Endothelial cell of umbilical vein (primary cell): ENCODE data around the gene BCAR3. TPM values are rescaled to one million over a fixed set of nuclear protein-coding genes. Genes with fewer than 3 reads are reported as not detected.
A peak's percentile ranks its signal among the peaks of the same experiment; 100 is the strongest.

ENCODE experiments used
- BruUV-seq: library from RNA; stranded (reverse); fragments of 400-500 nt; replicated peaks from 2 replicates; lab custom pipeline; 2021; lab: Mats Ljungman, UMichigan
- CTCF ChIA-PET: fragments of 300-600, 350-600 bp; sonication (Branson Sonifier 250); formaldehyde crosslinking; loops from one replicate; lab custom pipeline; 2021; ENCODE audit warnings: antibody characterized with exemption, inconsistent platforms; lab: Charles Lee
- POLR2A ChIA-PET: fragments of 300-600, 350-600 bp; sonication (Branson Sonifier 250); formaldehyde crosslinking; loops from one replicate; lab custom pipeline; 2021; ENCODE audit warnings: antibody characterized with exemption, inconsistent platforms; lab: Charles Lee
- DNase-seq: peaks from one replicate; pipeline ENCODE4 v3.0.0-alpha.2; 2011; ENCODE audit warnings: low read depth, low spot score
- FAIRE-seq: peaks from 2 replicates; lab custom pipeline; 2011; peaks lifted over from hg19 to GRCh38; lab: Jason Lieb, UNC
- H2AFZ ChIP-seq: 2 replicates; pipeline ENCODE4 v1.6.0; 2012; ENCODE audit warnings: low read depth, low read length, control low read depth, inconsistent platforms
- H3K27ac ChIP-seq: 2 replicates; pipeline ENCODE4 v1.5.1; 2011; ENCODE audit warnings: low read depth, mild to moderate bottlenecking, control low read depth, low read length, moderate library complexity; ENCODE audit not compliant: insufficient read depth
- H3K27me3 ChIP-seq, 2 experiments: 2 replicates each; pipeline versions ENCODE4 v1.6.0 to v1.6.1; 2011; ENCODE audit warnings: low read length in 2 of 2, mixed read lengths in 1 of 2; ENCODE audit not compliant: control insufficient read depth in 2 of 2, insufficient read depth in 2 of 2
- H3K36me3 ChIP-seq, 2 experiments: 2 replicates in 1 of 2; 3 replicates in 1 of 2; pipeline ENCODE4 v1.5.1; 2011; ENCODE audit warnings: low read length in 2 of 2, mild to moderate bottlenecking in 1 of 2, moderate library complexity in 1 of 2; ENCODE audit not compliant: control insufficient read depth in 2 of 2, insufficient read depth in 2 of 2; ENCODE audit errors: extremely low read depth in 1 of 2
- H3K4me1 ChIP-seq: 3 replicates; pipeline ENCODE4 v1.5.1; 2011; ENCODE audit warnings: mild to moderate bottlenecking, low read length; ENCODE audit not compliant: control insufficient read depth, insufficient read depth; ENCODE audit errors: extremely low read depth
- H3K4me2 ChIP-seq: 2 replicates; pipeline ENCODE4 v1.6.1; 2011; ENCODE audit warnings: low read length, control low read depth, mixed read lengths; ENCODE audit not compliant: insufficient read depth
- H3K4me3 ChIP-seq, 3 experiments: fragments of 200-600 bp in 1 of 3; sonication (generic), shearing (Covaris generic) in 1 of 3; replicated peaks in 1 of 3; 2 replicates each; pipeline ENCODE4 v1.5.1; 2011 to 2016; ENCODE audit warnings: control low read depth in 3 of 3, low read length in 3 of 3, mild to moderate bottlenecking in 2 of 3, inconsistent platforms in 1 of 3, low read depth in 1 of 3, moderate library complexity in 1 of 3; ENCODE audit not compliant: insufficient read depth in 1 of 3
- H3K79me2 ChIP-seq: 2 replicates; pipeline ENCODE4 v1.6.0; 2012; ENCODE audit warnings: low read length, inconsistent platforms; ENCODE audit not compliant: control insufficient read depth, insufficient read depth
- H3K9ac ChIP-seq: replicated peaks from 2 replicates; pipeline ENCODE3; 2011; ENCODE audit warnings: low read length, control low read depth; ENCODE audit not compliant: insufficient read depth; ENCODE audit errors: extremely low read depth
- H3K9me1 ChIP-seq: replicated peaks from 3 replicates; pipeline ENCODE4 v1.6.0; 2011; ENCODE audit warnings: mild to moderate bottlenecking, low read length; ENCODE audit not compliant: control insufficient read depth, insufficient read depth; ENCODE audit errors: extremely low read depth
- H3K9me3 ChIP-seq: replicated peaks from 2 replicates; pipeline ENCODE4 v1.5.1; 2012; ENCODE audit warnings: low read length, inconsistent platforms; ENCODE audit not compliant: control insufficient read depth, insufficient read depth
- H4K20me1 ChIP-seq: replicated peaks from 2 replicates; pipeline ENCODE3; 2011; ENCODE audit warnings: mild to moderate bottlenecking, low read length; ENCODE audit not compliant: control insufficient read depth, insufficient read depth; ENCODE audit errors: extremely low read depth
- CTCF ChIP-seq, 2 donors: IDR thresholded peaks; 1 replicate in 1 of 2; 2 replicates in 1 of 2; pipeline ENCODE4 v1.5.1; 2011; ENCODE audit warnings: low read length in 2 of 2, mild to moderate bottlenecking in 2 of 2, moderate library complexity in 2 of 2, control low read depth in 1 of 2, inconsistent platforms in 1 of 2, low read depth in 1 of 2; ENCODE audit not compliant: insufficient read depth in 1 of 2; ENCODE audit errors: extremely low read depth in 1 of 2
- EZH2 ChIP-seq: IDR thresholded peaks from 2 replicates; pipeline ENCODE4 v1.6.1; 2012; ENCODE audit warnings: borderline replicate concordance, low read depth, mild to moderate bottlenecking, moderate library complexity, low read length, inconsistent platforms; ENCODE audit not compliant: severe bottlenecking
- FOS ChIP-seq: IDR thresholded peaks from 2 replicates; pipeline ENCODE4 v1.6.1; 2011; ENCODE audit warnings: mild to moderate bottlenecking, low read length, moderate library complexity, borderline replicate concordance; ENCODE audit not compliant: insufficient read depth
- GATA2 ChIP-seq: IDR thresholded peaks from 2 replicates; pipeline ENCODE4 v1.7.0; 2011; ENCODE audit warnings: low read depth, mild to moderate bottlenecking, moderate library complexity, mixed read lengths, low read length; ENCODE audit not compliant: insufficient read length, insufficient read depth
- JUN ChIP-seq: IDR thresholded peaks from 2 replicates; pipeline ENCODE4 v1.6.1; 2011; ENCODE audit warnings: borderline replicate concordance, low read depth; ENCODE audit not compliant: insufficient read length, insufficient read depth
- MAX ChIP-seq: IDR thresholded peaks from 2 replicates; pipeline ENCODE4 v1.6.1; 2011; ENCODE audit not compliant: insufficient read depth, insufficient read length
- MYC ChIP-seq: IDR thresholded peaks from one replicate; pipeline ENCODE4 v1.6.1; 2011; ENCODE audit warnings: mild to moderate bottlenecking, low read depth, low read length
- POLR2A ChIP-seq: IDR thresholded peaks from 2 replicates; pipeline ENCODE4 v1.6.1; 2012; ENCODE audit warnings: low read depth, mild to moderate bottlenecking, control low read depth, low read length
- POLR2AphosphoS5 ChIP-seq: IDR thresholded peaks from 2 replicates; pipeline ENCODE4 v1.6.1; 2012; ENCODE audit warnings: low read depth, mild to moderate bottlenecking, control low read depth, low read length, moderate library complexity; ENCODE audit not compliant: insufficient read depth
- dilution Hi-C: fragments of 300-500 bp; cut with MboI; formaldehyde crosslinking; loops from one replicate; pipeline ENCODE4 v1.15.0; 2019; ENCODE audit warnings: low sequenced_read_pairs; ENCODE audit not compliant: extremely low pct_ligation_motif_present
- intact Hi-C: fragments of 100-400 bp; cut with micrococcal nuclease; formaldehyde crosslinking; loops from one replicate; pipeline ENCODE4 v1.10.0; 2022
- polyA plus RNA-seq, 4 experiments: library from polyadenylated mRNA; depleted of rRNA in 3 of 4; stranded (reverse) in 3 of 4; unstranded in 1 of 4; fragments of >200 nt; gene quantifications; 2 replicates each; pipeline versions ENCODE4 v1.2.1 to v1.2.3, GENCODE V29; 2011 to 2012; ENCODE audit warnings: missing spikeins in 1 of 4
- total RNA-seq: library from RNA; stranded (reverse); gene quantifications from 2 replicates; pipeline ENCODE4 v1.2.3, GENCODE V29; 2021

BCAR3 gene
- total and polyA plus RNA-seq, 2 donors (not counting 3 experiments of a cell fraction or from before 2014, with no cell fraction given): 17.5 to 32.9 TPM

- peaks cover 79% of the 10 kb centered on the region for H3K79me2 ChIP-seq
- BruUV-seq: no TSS peak
- no peaks in the 10 kb centered on the region for H3K9me3 ChIP-seq
- H4K20me1 ChIP-seq: no peaks in the 10 kb centered on the region
- no peaks in the 10 kb centered on the region for H3K9me1 ChIP-seq
- CTCF ChIA-PET: interaction anchor here (1.2 to 5.4 kb wide), 4 partner anchors 16 to 221 kb away, joined by 3 to 52 read pairs (median 13); partner anchors contain the start of gene BCAR3
- POLR2A ChIA-PET: no interaction called here
- no peak overlapping the region for H2AFZ ChIP-seq
- H3K27me3 ChIP-seq: no peaks in the 10 kb centered on the region
- no peak for DNase-seq
- H3K4me2 ChIP-seq: peak overlapping the region; percentile 17
- H3K27ac ChIP-seq: peak overlapping the region; percentile 100
- intact Hi-C loops (no loop called here), dilution Hi-C loops (no loop called here)
- H3K9ac ChIP-seq: peak overlapping the region; percentile 48
- H3K4me1 ChIP-seq: peaks cover 63% of the 10 kb centered on the region
- no peak for TF ChIP-seq POLR2A
- TF ChIP-seq FOS: no peak
- no peak for TF ChIP-seq JUN
- no peak for TF ChIP-seq EZH2
- TF ChIP-seq POLR2AphosphoS5: no peak
- no peak for TF ChIP-seq GATA2
- TF ChIP-seq MYC: no peak
- no peak for TF ChIP-seq MAX
- TF ChIP-seq CTCF (IDR thresholded peaks at IDR 0.05; ENCODE audit: extremely low read depth in 1 of 2, insufficient read depth in 1 of 2, low read depth in 1 of 2, low read length in 2 of 2): no peak
- no peak for FAIRE-seq
- H3K4me3 ChIP-seq: no peak overlapping the region
- H3K36me3 ChIP-seq: no peaks in the 10 kb centered on the region
Observed at GRCh38 chr1:93623436-93623835, 58.2 kb downstream of the BCAR3 start.
